HUES6 (cell line): ENCODE results near the gene LAPTM5.

Experiments
- H3K27ac ChIP-seq: 2 replicates; pipeline ENCODE4 v1.7.0; 2013; ENCODE audit warnings: low read depth, mild to moderate bottlenecking, low read length, inconsistent platforms
- H3K27me3 ChIP-seq: 2 replicates; pipeline ENCODE4 v1.6.1; 2013; ENCODE audit warnings: low read length; ENCODE audit not compliant: control insufficient read depth, insufficient read depth
- H3K36me3 ChIP-seq: 2 replicates; pipeline ENCODE4 v1.6.1; 2013; ENCODE audit warnings: low read length; ENCODE audit not compliant: control insufficient read depth, insufficient read depth
- H3K4me1 ChIP-seq: 2 replicates; pipeline ENCODE4 v1.6.1; 2013; ENCODE audit warnings: low read length; ENCODE audit not compliant: control insufficient read depth, insufficient read depth
- H3K4me3 ChIP-seq: 2 replicates; pipeline ENCODE4 v1.5.1; 2013; ENCODE audit warnings: low read depth, low read length
- H3K9ac ChIP-seq: one replicate; pipeline ENCODE4 v1.6.1; 2013; ENCODE audit warnings: mild to moderate bottlenecking, low read length
- H3K9me3 ChIP-seq: 2 replicates; pipeline ENCODE4 v1.6.1; 2013; ENCODE audit warnings: low read depth, low read length; ENCODE audit not compliant: control insufficient read depth, insufficient read depth

Gene LAPTM5

GRCh38 chr1:30721812-30722537 is 35.6 kb downstream of the LAPTM5 start:
- no peak overlapping the region for H3K9ac ChIP-seq
- no peaks in the 10 kb centered on the region for H3K36me3 ChIP-seq
- H3K4me1 ChIP-seq = peaks cover 7% of the 10 kb centered on the region; the same call in 1 of the 2 replicates
- H3K4me3 ChIP-seq = no peak overlapping the region
- H3K9me3 ChIP-seq = no peaks in the 10 kb centered on the region
- no peaks in the 10 kb centered on the region for H3K27me3 ChIP-seq
- H3K27ac ChIP-seq = no peak overlapping the region

DNA sequence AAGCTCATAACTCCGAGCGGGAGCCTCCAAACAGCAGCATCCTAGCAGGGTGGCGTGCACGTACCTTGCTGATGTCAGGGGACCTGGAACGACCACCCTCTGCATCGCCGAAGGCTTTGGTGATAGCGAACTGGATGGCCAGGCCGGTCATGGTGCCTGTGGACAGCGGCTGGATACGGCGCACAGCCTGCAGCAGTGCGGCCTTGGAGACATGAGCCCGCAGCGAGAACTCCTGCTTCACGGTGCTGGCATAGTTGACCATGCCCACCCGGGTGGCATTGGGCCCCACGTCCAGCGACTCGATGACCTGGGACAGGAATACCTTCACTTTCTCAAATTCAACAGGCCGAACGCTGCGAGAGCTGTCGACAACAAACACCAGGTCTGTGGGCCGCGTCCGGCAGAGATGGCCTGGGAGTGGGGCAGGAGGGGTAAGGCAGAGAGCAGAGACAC is 36.2 kb downstream of the LAPTM5 start:
- no peaks in the 10 kb centered on the region for H3K27me3 ChIP-seq
- no peak overlapping the region for H3K9ac ChIP-seq
- H3K36me3 ChIP-seq = no peaks in the 10 kb centered on the region
- peaks cover 5% of the 10 kb centered on the region; the same call in 1 of the 2 replicates for H3K9me3 ChIP-seq
- no peak overlapping the region for H3K27ac ChIP-seq
- H3K4me3 ChIP-seq = no peak overlapping the region
- peaks cover 3% of the 10 kb centered on the region; the same call in 1 of the 2 replicates for H3K4me1 ChIP-seq

- no peak overlapping the region for H3K27ac ChIP-seq
- H3K36me3 ChIP-seq = no peaks in the 10 kb centered on the region
- H3K4me1 ChIP-seq = peaks cover 3% of the 10 kb centered on the region; the same call in 1 of the 2 replicates
- peaks cover 13% of the 10 kb centered on the region for H3K9me3 ChIP-seq
- H3K27me3 ChIP-seq = no peaks in the 10 kb centered on the region
- no peak overlapping the region for H3K9ac ChIP-seq
- no peak overlapping the region for H3K4me3 ChIP-seq
These were observed 37.0 kb downstream of the LAPTM5 start for GRCh38 chr1:30720271-30721223.

- Histone ChIP-seq H3K36me3 (no peaks in the 10 kb centered on the region), H3K4me3 (peak overlapping the region; percentile 88; the same call in 1 of the 2 replicates), H3K27me3 (no peaks in the 10 kb centered on the region), H3K9me3 (peaks cover 20% of the 10 kb centered on the region), H3K9ac (no peak overlapping the region), H3K4me1 (peaks cover 3% of the 10 kb centered on the region; the same call in 1 of the 2 replicates), H3K27ac (no peak overlapping the region)
These were observed 37.9 kb downstream of the LAPTM5 start for GRCh38 chr1:30719406-30720270.

DNA sequence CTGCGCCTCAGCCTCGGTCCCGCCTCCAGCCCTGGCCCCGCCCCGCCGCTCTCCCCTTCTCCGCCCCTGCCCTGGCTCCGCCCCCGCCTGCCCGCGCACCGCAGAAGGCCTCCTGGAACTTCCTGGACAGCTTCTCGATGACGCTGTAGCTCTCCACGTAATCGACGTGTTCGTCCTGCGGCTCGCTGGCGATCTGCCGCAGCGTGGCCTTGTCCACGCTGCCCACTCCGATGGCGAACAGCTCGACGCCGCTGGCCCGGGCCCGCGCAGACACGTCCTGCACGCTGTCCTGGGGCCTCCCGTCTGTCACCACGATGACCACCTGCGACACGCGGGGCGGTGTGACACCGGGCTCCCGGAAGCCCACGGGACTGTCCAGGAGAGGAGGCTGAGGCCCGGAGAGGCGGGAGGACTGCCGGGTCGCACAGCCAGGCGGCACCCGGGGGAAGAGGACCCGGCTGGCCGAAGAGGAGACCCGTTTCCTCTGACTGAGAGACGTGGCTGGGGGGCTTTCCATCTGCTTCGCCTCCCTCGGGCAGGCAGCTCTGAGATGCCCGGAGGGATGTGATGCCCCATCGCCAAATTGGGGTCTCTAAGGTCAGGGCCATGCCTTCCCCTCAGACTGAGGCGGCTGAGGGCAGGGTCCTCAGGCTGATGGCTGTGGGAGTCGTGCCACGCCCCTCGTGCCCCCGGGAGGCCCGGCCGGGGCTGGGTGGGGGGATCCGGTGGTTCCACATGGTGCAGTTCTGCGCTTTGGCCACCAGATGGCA is 38.8 kb downstream of the LAPTM5 start:
- Histone ChIP-seq H3K27ac (no peak overlapping the region), H3K4me3 (peak overlapping the region; percentile 88), H3K36me3 (no peaks in the 10 kb centered on the region), H3K9ac (peak overlapping the region; percentile 18), H3K4me1 (peaks cover 3% of the 10 kb centered on the region; the same call in 1 of the 2 replicates), H3K27me3 (no peaks in the 10 kb centered on the region), H3K9me3 (peaks cover 20% of the 10 kb centered on the region)

DNA sequence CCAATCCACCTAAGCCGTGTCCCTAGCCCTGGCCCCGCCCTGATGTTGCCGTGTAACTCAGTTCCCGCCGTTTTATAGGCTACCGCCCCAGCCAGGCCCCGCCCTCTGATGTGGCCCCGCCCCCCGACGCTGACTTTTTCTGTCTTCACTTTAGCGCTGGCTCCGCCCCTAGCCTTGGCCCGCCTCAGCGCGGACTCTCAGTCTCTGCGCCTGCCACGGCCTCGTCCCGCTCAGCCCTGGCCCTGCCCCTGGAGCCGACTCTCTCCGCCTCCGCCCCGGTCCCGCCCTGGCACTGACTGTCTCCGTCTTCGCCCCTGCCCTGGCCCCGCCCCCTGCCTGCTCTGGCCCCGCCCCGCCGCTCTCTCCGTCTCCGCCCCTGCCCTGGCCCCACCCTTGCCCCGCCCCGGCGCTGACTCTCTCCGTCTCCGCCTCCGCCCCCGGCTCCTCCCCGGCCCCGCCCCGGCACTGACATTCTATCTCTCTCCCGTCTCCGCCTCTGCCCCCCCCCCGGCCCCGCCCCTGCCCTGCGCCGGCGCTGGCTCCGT is 39.4 kb downstream of the LAPTM5 start:
- peak overlapping the region; percentile 63 for H3K4me3 ChIP-seq
- peaks cover 20% of the 10 kb centered on the region for H3K9me3 ChIP-seq
- no peaks in the 10 kb centered on the region for H3K27me3 ChIP-seq
- H3K4me1 ChIP-seq = peaks cover 3% of the 10 kb centered on the region; the same call in 1 of the 2 replicates
- H3K9ac ChIP-seq = no peak overlapping the region
- no peak overlapping the region for H3K27ac ChIP-seq
- no peaks in the 10 kb centered on the region for H3K36me3 ChIP-seq

- Histone ChIP-seq H3K9me3 (peaks cover 20% of the 10 kb centered on the region), H3K9ac (no peak overlapping the region), H3K4me1 (peaks cover 3% of the 10 kb centered on the region; the same call in 1 of the 2 replicates), H3K27me3 (no peaks in the 10 kb centered on the region), H3K27ac (no peak overlapping the region), H3K36me3 (no peaks in the 10 kb centered on the region), H3K4me3 (no peak overlapping the region)
These were observed 40.9 kb downstream of the LAPTM5 start for GRCh38 chr1:30716646-30717045.

GRCh38 chr1:30715886-30716285 is 41.7 kb downstream of the LAPTM5 start:
- H3K4me3 ChIP-seq = no peak overlapping the region
- H3K36me3 ChIP-seq = no peaks in the 10 kb centered on the region
- peaks cover 3% of the 10 kb centered on the region; the same call in 1 of the 2 replicates for H3K4me1 ChIP-seq
- no peak overlapping the region for H3K9ac ChIP-seq
- no peaks in the 10 kb centered on the region for H3K27me3 ChIP-seq
- peaks cover 20% of the 10 kb centered on the region for H3K9me3 ChIP-seq
- H3K27ac ChIP-seq = no peak overlapping the region

DNA sequence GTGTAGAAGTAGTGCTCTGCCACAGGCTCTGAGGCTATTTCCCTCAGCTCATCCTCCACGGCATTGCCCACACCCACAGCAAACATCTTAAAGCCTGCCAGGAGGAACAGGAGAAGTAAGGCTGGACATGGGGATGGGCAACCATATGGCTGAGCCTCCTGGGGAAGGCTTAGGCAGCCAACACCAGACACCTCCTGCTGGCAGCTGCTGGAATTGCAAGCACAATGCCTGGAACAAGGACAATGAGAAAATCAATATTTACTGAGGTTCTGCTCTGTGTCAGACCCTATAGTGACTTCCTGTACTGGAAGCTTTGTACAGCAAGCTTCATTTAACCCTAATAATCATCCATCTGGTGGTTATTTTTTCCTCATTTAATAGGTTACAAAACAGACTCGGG is 42.4 kb downstream of the LAPTM5 start:
- no peak overlapping the region for H3K27ac ChIP-seq
- no peaks in the 10 kb centered on the region for H3K36me3 ChIP-seq
- peaks cover 20% of the 10 kb centered on the region for H3K9me3 ChIP-seq
- peaks cover 3% of the 10 kb centered on the region; the same call in 1 of the 2 replicates for H3K4me1 ChIP-seq
- H3K9ac ChIP-seq = no peak overlapping the region
- H3K27me3 ChIP-seq = no peaks in the 10 kb centered on the region
- H3K4me3 ChIP-seq = no peak overlapping the region
